ENCODE measurements around the gene NECAB2. TPM values are rescaled to one million over a fixed set of nuclear protein-coding genes. Genes with fewer than 3 reads are reported as not detected.

The NECAB2 gene
- total and polyA plus RNA-seq, 7 donors = 0.34 to 3.1 (median 1.8) TPM; not detected in 4

DNA sequence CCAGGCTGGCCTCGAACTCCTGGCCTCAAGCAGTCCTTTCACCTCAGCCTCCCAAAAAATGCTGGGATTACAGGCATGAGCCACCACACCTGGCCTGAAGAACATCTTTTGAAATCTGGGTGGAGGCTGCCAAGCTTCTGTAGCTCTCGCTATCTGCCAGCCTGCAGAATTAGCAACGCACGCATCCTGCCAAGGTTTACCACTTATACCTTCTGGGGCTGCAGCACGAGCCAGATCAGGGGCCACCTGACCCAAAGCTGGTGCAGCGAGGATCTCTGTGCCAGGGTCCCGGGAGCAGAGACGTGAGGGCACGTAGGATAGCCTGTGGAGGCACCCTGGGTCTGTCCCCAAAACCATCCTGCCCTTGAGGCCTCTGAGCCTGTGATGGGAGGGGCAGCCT lies 52.3 kb downstream of the NECAB2 start:
- Histone ChIP-seq H3K27ac (no peak overlapping the region), H3K9me3 (peaks cover 0 to 5% (median 3%) of the 10 kb centered on the region in 4 donors), H3K27me3 (no peaks in the 10 kb centered on the region), H3K4me1 (no peaks in the 10 kb centered on the region), H3K4me3 (no peak overlapping the region), H3K36me3 (no peaks in the 10 kb centered on the region)
- WGBS, 2 donors = 92 to 94% methylated on average over 9 of the region's 9 CpGs
- intact Hi-C loops (cut with DNase I) = no loop called here
- no peak for DNase-seq
- TF ChIP-seq POLR2AphosphoS5 (IDR thresholded peaks at IDR 0.05) (no peak), POLR2A (IDR thresholded peaks at IDR 0.05) (no peak), EP300 (IDR thresholded peaks at IDR 0.05) (no peak)
- TF ChIP-seq, protein P1, sequence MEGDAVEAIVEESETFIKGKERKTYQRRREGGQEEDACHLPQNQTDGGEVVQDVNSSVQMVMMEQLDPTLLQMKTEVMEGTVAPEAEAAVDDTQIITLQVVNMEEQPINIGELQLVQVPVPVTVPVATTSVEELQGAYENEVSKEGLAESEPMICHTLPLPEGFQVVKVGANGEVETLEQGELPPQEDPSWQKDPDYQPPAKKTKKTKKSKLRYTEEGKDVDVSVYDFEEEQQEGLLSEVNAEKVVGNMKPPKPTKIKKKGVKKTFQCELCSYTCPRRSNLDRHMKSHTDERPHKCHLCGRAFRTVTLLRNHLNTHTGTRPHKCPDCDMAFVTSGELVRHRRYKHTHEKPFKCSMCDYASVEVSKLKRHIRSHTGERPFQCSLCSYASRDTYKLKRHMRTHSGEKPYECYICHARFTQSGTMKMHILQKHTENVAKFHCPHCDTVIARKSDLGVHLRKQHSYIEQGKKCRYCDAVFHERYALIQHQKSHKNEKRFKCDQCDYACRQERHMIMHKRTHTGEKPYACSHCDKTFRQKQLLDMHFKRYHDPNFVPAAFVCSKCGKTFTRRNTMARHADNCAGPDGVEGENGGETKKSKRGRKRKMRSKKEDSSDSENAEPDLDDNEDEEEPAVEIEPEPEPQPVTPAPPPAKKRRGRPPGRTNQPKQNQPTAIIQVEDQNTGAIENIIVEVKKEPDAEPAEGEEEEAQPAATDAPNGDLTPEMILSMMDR (IDR thresholded peaks at IDR 0.05) = no peak

DNA sequence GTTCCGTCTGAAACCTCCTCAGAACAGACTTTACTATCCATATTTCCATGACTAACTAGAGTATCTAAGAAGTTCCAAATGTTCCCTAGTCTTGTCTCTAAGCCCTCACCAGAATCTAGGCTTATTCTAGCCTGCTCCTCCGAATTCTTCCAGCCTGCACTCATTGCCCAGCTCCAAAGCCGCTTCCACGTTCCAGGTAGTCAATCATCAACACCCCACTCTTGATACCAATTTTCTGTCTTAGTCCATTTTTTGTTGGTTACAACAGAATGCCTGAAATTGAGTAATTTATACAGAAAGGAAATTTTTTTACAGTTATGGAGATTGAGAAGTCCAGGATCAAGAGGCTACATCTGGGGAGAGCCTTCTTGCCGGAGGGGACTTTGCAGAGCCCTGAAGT lies 53.4 kb downstream of the NECAB2 start:
- Histone ChIP-seq H3K27ac (no peak overlapping the region), H3K36me3 (no peaks in the 10 kb centered on the region), H3K4me3 (no peak overlapping the region), H3K4me1 (no peaks in the 10 kb centered on the region), H3K9me3 (peaks cover 0 to 5% (median 3%) of the 10 kb centered on the region in 4 donors), H3K27me3 (no peaks in the 10 kb centered on the region)
- WGBS, 2 donors = 74 to 95% methylated on average over 5 of the region's 5 CpGs
- no peak for TF ChIP-seq POLR2A (IDR thresholded peaks at IDR 0.05)
- TF ChIP-seq, protein P1 (IDR thresholded peaks at IDR 0.05) = no peak
- TF ChIP-seq POLR2AphosphoS5 (IDR thresholded peaks at IDR 0.05) = no peak
- no peak for TF ChIP-seq EP300 (IDR thresholded peaks at IDR 0.05)
- DNase-seq = no peak
- intact Hi-C loops (cut with DNase I) = no loop called here

DNA sequence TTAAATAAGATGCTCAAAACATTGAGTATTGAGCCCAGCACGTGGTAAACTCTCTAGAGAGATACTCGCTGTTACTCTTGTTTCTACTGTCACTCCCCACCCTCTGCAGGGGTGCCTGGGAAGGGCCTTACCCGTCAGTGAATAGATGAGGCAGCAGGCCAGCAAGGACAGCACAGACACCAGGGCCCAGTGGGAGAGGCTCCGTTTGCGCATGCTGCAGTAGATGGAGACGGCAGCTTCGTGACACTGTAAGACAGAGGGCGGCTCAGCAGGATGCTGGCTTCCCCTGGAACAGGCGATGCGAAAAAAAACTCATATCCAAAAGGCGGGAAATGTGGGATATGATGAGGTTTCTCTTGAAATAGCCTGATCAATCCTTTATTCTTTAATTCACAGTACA lies 54.6 kb downstream of the NECAB2 start:
- whole genome bisulfite sequencing, 2 donors = 82 to 91% methylated on average over 11 of the region's 11 CpGs
- Histone ChIP-seq H3K9me3 (peaks cover 0 to 5% (median 3%) of the 10 kb centered on the region in 4 donors), H3K36me3 (no peaks in the 10 kb centered on the region), H3K4me3 (no peak overlapping the region), H3K4me1 (no peaks in the 10 kb centered on the region), H3K27ac (no peak overlapping the region), H3K27me3 (no peaks in the 10 kb centered on the region)
- TF ChIP-seq, protein P1 (IDR thresholded peaks at IDR 0.05) = no peak
- TF ChIP-seq POLR2AphosphoS5 (IDR thresholded peaks at IDR 0.05) = no peak
- no peak for TF ChIP-seq POLR2A (IDR thresholded peaks at IDR 0.05)
- no peak for TF ChIP-seq EP300 (IDR thresholded peaks at IDR 0.05)
- intact Hi-C loops (cut with DNase I) = no loop called here
- DNase-seq = no peak

DNA sequence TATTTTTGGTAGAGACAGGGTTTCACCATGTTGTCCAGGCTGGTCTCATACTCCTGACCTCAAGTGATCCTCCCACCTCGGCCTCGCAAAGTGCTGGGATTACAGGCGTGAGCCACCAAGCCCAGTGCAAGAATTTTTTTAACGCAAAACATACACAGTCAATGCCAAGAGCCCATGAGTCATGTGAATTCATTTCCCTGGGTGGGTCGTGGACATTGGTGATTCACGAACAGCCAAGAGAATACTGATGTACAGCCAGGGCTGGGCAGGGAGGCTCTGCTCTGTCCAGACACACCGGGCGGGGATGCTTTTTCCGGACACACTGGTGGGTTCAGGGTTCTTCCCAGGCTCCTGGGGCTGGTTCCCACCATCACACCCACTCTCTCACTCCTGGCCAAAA lies 56.8 kb downstream of the NECAB2 start:
- Histone ChIP-seq H3K36me3 (no peaks in the 10 kb centered on the region), H3K4me3 (no peak overlapping the region), H3K9me3 (peaks cover 0 to 5% (median 2%) of the 10 kb centered on the region in 4 donors), H3K27me3 (no peaks in the 10 kb centered on the region), H3K27ac (no peak overlapping the region), H3K4me1 (no peaks in the 10 kb centered on the region)
- WGBS, 2 donors = 39 to 69% methylated on average over 9 of the region's 9 CpGs
- DNase-seq = no peak
- intact Hi-C loops (cut with DNase I) = no loop called here
- no peak for TF ChIP-seq POLR2A (IDR thresholded peaks at IDR 0.05)
- TF ChIP-seq, protein P1 (IDR thresholded peaks at IDR 0.05) = no peak
- no peak for TF ChIP-seq POLR2AphosphoS5 (IDR thresholded peaks at IDR 0.05)
- TF ChIP-seq EP300 (IDR thresholded peaks at IDR 0.05) = no peak

DNA sequence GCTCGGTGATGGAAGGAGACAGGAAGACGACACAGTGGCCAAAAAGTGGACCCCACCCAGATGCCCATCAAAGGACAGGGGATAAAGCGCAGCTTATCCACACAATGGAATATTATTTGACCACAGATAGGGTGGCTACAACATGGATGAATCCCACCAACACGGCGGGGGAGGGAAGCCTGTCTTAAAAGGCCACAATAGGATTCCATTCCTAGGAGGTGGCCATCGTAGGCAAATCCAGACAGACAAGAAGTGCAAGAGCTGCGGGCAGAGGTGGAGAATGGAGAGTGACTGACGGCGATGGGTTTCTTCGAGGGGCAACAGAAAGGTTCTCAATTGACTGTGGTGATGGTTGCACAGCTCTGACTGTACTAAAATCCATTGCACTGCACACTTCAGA lies 58.6 kb downstream of the NECAB2 start:
- 91% methylated on average over 10 of the region's 10 CpGs for WGBS, 2 donors
- TF ChIP-seq POLR2A (IDR thresholded peaks at IDR 0.05) = no peak
- no peak for TF ChIP-seq POLR2AphosphoS5 (IDR thresholded peaks at IDR 0.05)
- TF ChIP-seq, protein P1 (IDR thresholded peaks at IDR 0.05) = no peak
- TF ChIP-seq EP300 (IDR thresholded peaks at IDR 0.05) = no peak
- Histone ChIP-seq H3K27me3 (no peaks in the 10 kb centered on the region), H3K4me3 (no peak overlapping the region), H3K9me3 (peaks cover 0 to 4% (median 0%) of the 10 kb centered on the region in 4 donors), H3K4me1 (no peaks in the 10 kb centered on the region), H3K36me3 (no peaks in the 10 kb centered on the region), H3K27ac (no peak overlapping the region)
- intact Hi-C loops (cut with DNase I) = no loop called here
- DNase-seq = no peak
